ENCODE measurements around the gene ABI1. TPM values are rescaled to one million over a fixed set of nuclear protein-coding genes. Genes with fewer than 3 reads are reported as not detected.
A peak's percentile ranks its signal among the peaks of the same experiment; 100 is the strongest.

ABI1 gene
- total and polyA plus RNA-seq, 2 donors (not counting 3 experiments of a cell fraction or from before 2014, with no cell fraction given): 58.8 to 59.1 TPM

DNA sequence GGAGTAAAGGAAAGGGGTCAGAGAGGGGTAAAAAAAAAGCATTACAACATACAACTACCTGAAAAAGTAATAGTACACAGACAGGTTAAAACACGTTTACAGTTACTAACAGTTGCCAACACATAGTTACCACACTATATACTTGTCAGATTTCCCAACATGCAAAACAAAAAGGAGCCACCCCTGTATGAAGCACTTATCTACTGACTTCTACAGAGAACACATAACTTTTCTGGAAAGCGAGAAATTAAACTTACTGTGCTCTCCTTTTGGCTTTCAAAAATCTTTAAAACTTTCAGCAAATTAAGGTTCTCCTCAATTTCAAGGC lies 2.1 kb downstream of the ABI1 start:
- Histone ChIP-seq H3K9me1 (replicated peaks; ENCODE audit: control insufficient read depth, extremely low read depth, insufficient read depth, low read length) (no peaks in the 10 kb centered on the region), H3K27ac (ENCODE audit: insufficient read depth, low read depth, low read length) (no peak overlapping the region), H4K20me1 (replicated peaks; ENCODE audit: control insufficient read depth, extremely low read depth, insufficient read depth, low read length) (peaks cover 4% of the 10 kb centered on the region), H3K36me3 (ENCODE audit: control insufficient read depth in 2 of 2, extremely low read depth in 1 of 2, insufficient read depth in 2 of 2, low read length in 2 of 2) (no peaks in the 10 kb centered on the region), H3K27me3 (ENCODE audit: control insufficient read depth in 2 of 2, insufficient read depth in 2 of 2, low read length in 2 of 2) (peaks cover 6 to 7% of the 10 kb centered on the region in 2 experiments), H3K4me1 (ENCODE audit: control insufficient read depth, extremely low read depth, insufficient read depth, low read length) (peaks cover 13% of the 10 kb centered on the region), H2AFZ (ENCODE audit: low read depth, low read length) (no peak overlapping the region), H3K9me3 (replicated peaks; ENCODE audit: control insufficient read depth, insufficient read depth, low read length) (no peaks in the 10 kb centered on the region), H3K79me2 (ENCODE audit: control insufficient read depth, insufficient read depth, low read length) (peaks cover 66% of the 10 kb centered on the region), H3K9ac (replicated peaks; ENCODE audit: extremely low read depth, insufficient read depth, low read length) (no peak overlapping the region), H3K4me2 (ENCODE audit: insufficient read depth, low read length) (peak overlapping the region; percentile 99), H3K4me3 (replicated peaks in 1 of 3; ENCODE audit: insufficient read depth in 1 of 3, low read depth in 1 of 3, low read length in 3 of 3) (peak overlapping the region in 1 of 3 experiments; percentile 99)
- no peak for DNase-seq (ENCODE audit: low read depth, low spot score)
- BruUV-seq (replicated peaks): no TSS peak
- ChIA-PET CTCF (no interaction called here), POLR2A (no interaction called here)
- dilution Hi-C loops (cut with MboI; ENCODE audit: extremely low pct_ligation_motif_present, low sequenced_read_pairs): no loop called here
- intact Hi-C loops (cut with micrococcal nuclease): no loop called here
- TF ChIP-seq, protein P1, sequence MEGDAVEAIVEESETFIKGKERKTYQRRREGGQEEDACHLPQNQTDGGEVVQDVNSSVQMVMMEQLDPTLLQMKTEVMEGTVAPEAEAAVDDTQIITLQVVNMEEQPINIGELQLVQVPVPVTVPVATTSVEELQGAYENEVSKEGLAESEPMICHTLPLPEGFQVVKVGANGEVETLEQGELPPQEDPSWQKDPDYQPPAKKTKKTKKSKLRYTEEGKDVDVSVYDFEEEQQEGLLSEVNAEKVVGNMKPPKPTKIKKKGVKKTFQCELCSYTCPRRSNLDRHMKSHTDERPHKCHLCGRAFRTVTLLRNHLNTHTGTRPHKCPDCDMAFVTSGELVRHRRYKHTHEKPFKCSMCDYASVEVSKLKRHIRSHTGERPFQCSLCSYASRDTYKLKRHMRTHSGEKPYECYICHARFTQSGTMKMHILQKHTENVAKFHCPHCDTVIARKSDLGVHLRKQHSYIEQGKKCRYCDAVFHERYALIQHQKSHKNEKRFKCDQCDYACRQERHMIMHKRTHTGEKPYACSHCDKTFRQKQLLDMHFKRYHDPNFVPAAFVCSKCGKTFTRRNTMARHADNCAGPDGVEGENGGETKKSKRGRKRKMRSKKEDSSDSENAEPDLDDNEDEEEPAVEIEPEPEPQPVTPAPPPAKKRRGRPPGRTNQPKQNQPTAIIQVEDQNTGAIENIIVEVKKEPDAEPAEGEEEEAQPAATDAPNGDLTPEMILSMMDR (IDR thresholded peaks at IDR 0.05; ENCODE audit: extremely low read depth in 1 of 2, insufficient read depth in 1 of 2, low read depth in 1 of 2, low read length in 2 of 2): no peak
- TF ChIP-seq MYC (IDR thresholded peaks at IDR 0.05; ENCODE audit: low read depth, low read length) (no peak), FOS (IDR thresholded peaks at IDR 0.05; ENCODE audit: borderline replicate concordance, insufficient read depth, low read length) (no peak), POLR2AphosphoS5 (IDR thresholded peaks at IDR 0.05; ENCODE audit: insufficient read depth, low read depth, low read length) (no peak), GATA2 (IDR thresholded peaks at IDR 0.05; ENCODE audit: insufficient read depth, insufficient read length, low read depth, low read length) (no peak), JUN (IDR thresholded peaks at IDR 0.05; ENCODE audit: borderline replicate concordance, insufficient read depth, insufficient read length, low read depth) (no peak), POLR2A (IDR thresholded peaks at IDR 0.05; ENCODE audit: low read depth, low read length) (no peak), EZH2 (IDR thresholded peaks at IDR 0.05; ENCODE audit: borderline replicate concordance, low read depth, low read length, severe bottlenecking) (no peak)
- TF ChIP-seq, protein P2, sequence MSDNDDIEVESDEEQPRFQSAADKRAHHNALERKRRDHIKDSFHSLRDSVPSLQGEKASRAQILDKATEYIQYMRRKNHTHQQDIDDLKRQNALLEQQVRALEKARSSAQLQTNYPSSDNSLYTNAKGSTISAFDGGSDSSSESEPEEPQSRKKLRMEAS (IDR thresholded peaks at IDR 0.05; ENCODE audit: insufficient read depth, insufficient read length): no peak
- no peak for FAIRE-seq
